ENCODE data around the gene FLT1.

GRCh38 chr13:28283600-28283999, 211.3 kb downstream of the FLT1 start:
- TF ChIP-seq EP300 (IDR thresholded peaks at IDR 0.05) (no peak), CTCF (IDR thresholded peaks at IDR 0.05) (no peak), POLR2A (IDR thresholded peaks at IDR 0.05) (no peak)
